H1 (cell line): ENCODE results near the gene MYCBPAP. TPM values are rescaled to one million over a fixed set of nuclear protein-coding genes. Genes with fewer than 3 reads are reported as not detected.

ENCODE experiments used
- CTCF ChIA-PET: fragments of 300-600 bp; sonication (Branson Sonifier 250); formaldehyde crosslinking; loops from one replicate; lab custom pipeline; 2021; ENCODE audit not compliant: partially characterized antibody; lab: Charles Lee
- POLR2A ChIA-PET: fragments of 300-600 bp; sonication (Branson Sonifier 250); formaldehyde crosslinking; loops from one replicate; lab custom pipeline; 2021; ENCODE audit warnings: inconsistent platforms; ENCODE audit not compliant: partially characterized antibody; lab: Charles Lee
- DNase-seq, 2 experiments: peaks; one replicate each; pipeline versions ENCODE4 v3.0.0 to v3.0.0-alpha.2; 2010 to 2022; ENCODE audit warnings: low spot score in 2 of 2, low read depth in 1 of 2, mixed read lengths in 1 of 2
- FAIRE-seq: peaks from 2 replicates; lab custom pipeline; 2011; peaks lifted over from hg19 to GRCh38; lab: Jason Lieb, UNC
- H2AFZ ChIP-seq: 2 replicates; pipeline ENCODE4 v1.8.1; 2012; ENCODE audit warnings: low read length, inconsistent platforms
- H2AK5ac ChIP-seq: 2 replicates; pipeline ENCODE4 v1.6.1; 2013; ENCODE audit warnings: low read depth, low read length
- H2BK120ac ChIP-seq: replicated peaks from 2 replicates; pipeline ENCODE3; 2013; ENCODE audit warnings: low read depth, low read length, inconsistent platforms
- H2BK12ac ChIP-seq: 2 replicates; pipeline ENCODE4 v1.6.1; 2013; ENCODE audit warnings: low read depth, low read length
- H2BK15ac ChIP-seq: 2 replicates; pipeline ENCODE4 v1.6.1; 2013; ENCODE audit warnings: low read length
- H2BK20ac ChIP-seq: 2 replicates; pipeline ENCODE4 v1.6.1; 2013; ENCODE audit warnings: low read length
- H2BK5ac ChIP-seq: 2 replicates; pipeline ENCODE4 v1.6.1; 2013; ENCODE audit warnings: low read depth, low read length
- H3K14ac ChIP-seq: 2 replicates; pipeline ENCODE4 v1.6.1; 2013; ENCODE audit warnings: inconsistent platforms; ENCODE audit not compliant: insufficient read length
- H3K18ac ChIP-seq: 2 replicates; pipeline ENCODE4 v1.6.1; 2013; ENCODE audit warnings: low read length; ENCODE audit errors: extremely low read depth
- H3K23ac ChIP-seq: 2 replicates; pipeline ENCODE4 v1.6.1; 2013; ENCODE audit warnings: inconsistent platforms; ENCODE audit not compliant: insufficient read length
- H3K23me2 ChIP-seq: 2 replicates; pipeline ENCODE4 v1.6.1; 2013; ENCODE audit warnings: low read depth, low read length
- H3K27ac ChIP-seq: 2 replicates; pipeline ENCODE4 v1.6.1; 2011; ENCODE audit warnings: low read depth, low read length, inconsistent platforms
- H3K27me3 ChIP-seq, 4 experiments: replicated peaks in 1 of 4; 1 replicate in 1 of 4; 2 replicates in 3 of 4; pipeline versions ENCODE4 v1.6.1 to v1.8.1; 2011 to 2013; ENCODE audit warnings: low read length in 3 of 4, mild to moderate bottlenecking in 3 of 4, inconsistent platforms in 2 of 4, mixed read lengths in 2 of 4, moderate library complexity in 1 of 4; ENCODE audit not compliant: control insufficient read depth in 3 of 4, insufficient read depth in 3 of 4; ENCODE audit errors: extremely low read depth in 1 of 4
- H3K36me3 ChIP-seq, 4 experiments: 2 replicates each; pipeline versions ENCODE4 v1.6.1 to v1.8.1; 2011 to 2013; ENCODE audit warnings: mild to moderate bottlenecking in 4 of 4, low read length in 3 of 4, moderate library complexity in 2 of 4, control low read depth in 1 of 4, inconsistent platforms in 1 of 4; ENCODE audit not compliant: insufficient read depth in 4 of 4, control insufficient read depth in 2 of 4
- H3K4ac ChIP-seq: replicated peaks from 2 replicates; pipeline ENCODE3; 2013; ENCODE audit warnings: low read length, low read depth, mixed read lengths, inconsistent platforms; ENCODE audit not compliant: insufficient read length
- H3K4me1 ChIP-seq, 4 experiments: replicated peaks in 1 of 4; 1 replicate in 1 of 4; 2 replicates in 3 of 4; pipeline versions ENCODE4 v1.6.1 to v1.8.1; 2011 to 2013; ENCODE audit warnings: low read length in 3 of 4, inconsistent platforms in 2 of 4, mixed read lengths in 1 of 4; ENCODE audit not compliant: insufficient read depth in 4 of 4, control insufficient read depth in 3 of 4
- H3K4me2 ChIP-seq, 2 experiments: 2 replicates each; pipeline versions ENCODE4 v1.6.1 to v1.8.1; 2011 to 2013; ENCODE audit warnings: low read depth in 2 of 2, low read length in 2 of 2, control low read depth in 1 of 2, inconsistent platforms in 1 of 2, mild to moderate bottlenecking in 1 of 2; ENCODE audit not compliant: insufficient read depth in 1 of 2
- H3K4me3 ChIP-seq, 4 experiments: fragments of 200-600, 300-600 bp in 1 of 4; sonication (generic), shearing (Covaris generic), sonication (Bioruptor Twin) in 1 of 4; 2 replicates each; pipeline versions ENCODE4 v1.5.1 to v1.8.1; 2011 to 2016; ENCODE audit warnings: low read length in 4 of 4, low read depth in 3 of 4, control low read depth in 2 of 4, inconsistent platforms in 2 of 4, mild to moderate bottlenecking in 2 of 4, mixed read lengths in 1 of 4, moderate library complexity in 1 of 4; ENCODE audit not compliant: insufficient read depth in 2 of 4; ENCODE audit errors: extremely low read depth in 1 of 4
- H3K56ac ChIP-seq: replicated peaks from 2 replicates; pipeline ENCODE3; 2013; ENCODE audit warnings: low read depth, mild to moderate bottlenecking, mixed read lengths, low read length, inconsistent platforms; ENCODE audit not compliant: insufficient read length
- H3K79me1 ChIP-seq: 2 replicates; pipeline ENCODE4 v1.6.1; 2013; ENCODE audit warnings: low read depth, low read length, control low read depth
- H3K79me2 ChIP-seq, 2 experiments: 2 replicates each; pipeline versions ENCODE4 v1.6.1 to v1.8.1; 2012 to 2013; ENCODE audit warnings: low read length in 2 of 2, mild to moderate bottlenecking in 2 of 2, inconsistent platforms in 1 of 2; ENCODE audit not compliant: insufficient read depth in 2 of 2, control insufficient read depth in 1 of 2
- H3K9ac ChIP-seq, 4 experiments: replicated peaks in 1 of 4; 1 replicate in 1 of 4; 2 replicates in 3 of 4; pipeline versions ENCODE4 v1.6.1 to v1.8.1; 2011 to 2013; ENCODE audit warnings: low read depth in 3 of 4, low read length in 3 of 4, control low read depth in 2 of 4, mild to moderate bottlenecking in 2 of 4, moderate library complexity in 2 of 4, inconsistent platforms in 1 of 4; ENCODE audit errors: extremely low read depth in 1 of 4
- H3K9me3 ChIP-seq, 2 experiments: 2 replicates each; pipeline versions ENCODE4 v1.6.1 to v1.8.1; 2012 to 2013; ENCODE audit warnings: mild to moderate bottlenecking in 2 of 2, moderate library complexity in 2 of 2, control low read depth in 1 of 2, inconsistent platforms in 1 of 2, low read depth in 1 of 2, low read length in 1 of 2, mixed read lengths in 1 of 2; ENCODE audit not compliant: insufficient read depth in 2 of 2
- H4K20me1 ChIP-seq, 2 experiments: replicated peaks in 1 of 2; 2 replicates each; pipeline versions ENCODE3 to v1.8.1; 2011 to 2013; ENCODE audit warnings: inconsistent platforms in 2 of 2, low read length in 2 of 2, mild to moderate bottlenecking in 1 of 2; ENCODE audit not compliant: insufficient read depth in 2 of 2, control insufficient read depth in 1 of 2
- H4K5ac ChIP-seq: 2 replicates; pipeline ENCODE4 v1.6.1; 2013; ENCODE audit warnings: low read length, low read depth, mixed read lengths, inconsistent platforms; ENCODE audit not compliant: insufficient read length
- H4K8ac ChIP-seq: 2 replicates; pipeline ENCODE4 v1.8.0; 2013; ENCODE audit warnings: mild to moderate bottlenecking, moderate library complexity, low read length, inconsistent platforms; ENCODE audit not compliant: insufficient read depth; ENCODE audit errors: extremely low read depth
- H4K91ac ChIP-seq: replicated peaks from 2 replicates; pipeline ENCODE3; 2013; ENCODE audit warnings: low read length, mixed read lengths, inconsistent platforms; ENCODE audit not compliant: insufficient read length
- ASH2L ChIP-seq: fragments of 200-600, 300-600 bp; sonication (generic); IDR thresholded peaks from one replicate; pipeline ENCODE4 v1.7.1; 2017; ENCODE audit warnings: low read length
- BRCA1 ChIP-seq: IDR thresholded peaks from 2 replicates; pipeline ENCODE4 v1.6.1; 2012; ENCODE audit warnings: low read depth, low read length, improper control_type of control experiment
- CBX5 ChIP-seq: fragments of 300-800, 300-1000 bp; sonication (generic); IDR thresholded peaks from 2 replicates; pipeline ENCODE4 v1.7.1; 2016; ENCODE audit warnings: antibody characterized with exemption, low read length, low read depth
- EGR1 ChIP-seq: IDR thresholded peaks from 2 replicates; pipeline ENCODE4 v1.6.1; 2011; ENCODE audit warnings: low read depth, low read length, borderline replicate concordance
- KDM1A ChIP-seq: fragments of 200-600, 300-600 bp; sonication (generic); IDR thresholded peaks from 2 replicates; pipeline ENCODE4 v1.7.1; 2016; ENCODE audit warnings: mild to moderate bottlenecking, low read length, borderline replicate concordance
- KDM4A ChIP-seq: IDR thresholded peaks from one replicate; pipeline ENCODE4 v1.7.1; 2012; ENCODE audit warnings: low read depth, mild to moderate bottlenecking, moderate library complexity, low read length, inconsistent platforms; ENCODE audit not compliant: severe bottlenecking
- MAFK ChIP-seq: IDR thresholded peaks from 2 replicates; pipeline ENCODE4 v1.6.1; 2012; ENCODE audit warnings: low read depth, mild to moderate bottlenecking, improper control_type of control experiment, low read length
- RBBP5 ChIP-seq: IDR thresholded peaks from 2 replicates; pipeline ENCODE4 v1.7.1; 2012; ENCODE audit warnings: low read depth, mild to moderate bottlenecking, inconsistent platforms, low read length, moderate library complexity, borderline replicate concordance
- RFX5 ChIP-seq: IDR thresholded peaks from 2 replicates; pipeline ENCODE4 v1.6.1; 2011; ENCODE audit warnings: low read depth, low read length, improper control_type of control experiment, borderline replicate concordance
- TAF1 ChIP-seq: IDR thresholded peaks from 2 replicates; pipeline ENCODE4 v1.6.1; 2011; ENCODE audit warnings: mild to moderate bottlenecking, low read depth, low read length
- TBP ChIP-seq: IDR thresholded peaks from 2 replicates; pipeline ENCODE4 v1.6.1; 2011; ENCODE audit warnings: low read depth, low read length, improper control_type of control experiment
- WGBS, 2 experiments: shearing (Covaris generic) in 1 of 2; methylation state at CpG; one replicate each; pipeline versions ENCODE4 v1.1.6 to v1.1.7; 2013 to 2015; ENCODE audit warnings: low lambda C conversion rate in 2 of 2, mixed read lengths in 2 of 2, inconsistent platforms in 1 of 2, low coverage in 1 of 2, missing lambda C conversion rate in 1 of 2; ENCODE audit not compliant: insufficient replicate concordance in 2 of 2, insufficient coverage in 1 of 2, insufficient read length in 1 of 2; ENCODE audit errors: extremely low coverage in 1 of 2, missing lambda C conversion rate in 1 of 2; 5-methylcytosine and 5-hydroxymethylcytosine counted together
- polyA plus RNA-seq, 7 experiments: library from polyadenylated mRNA; depleted of rRNA in 3 of 7; stranded (reverse) in 5 of 7; unstranded in 2 of 7; fragments of >200 nt in 5 of 7; fragments of 200-250 nt in 2 of 7; gene quantifications; 1 replicate in 5 of 7; 2 replicates in 1 of 7; 4 replicates in 1 of 7; pipeline versions ENCODE4 v1.2.1 to v1.2.3, GENCODE V29; 2011 to 2013; ENCODE audit warnings: missing spikeins in 2 of 7, mixed read lengths in 2 of 7
- total RNA-seq: library from RNA; stranded (reverse); fragmentation: NEBNext Ultra II Directional; extraction: Animal tissue kit (Norgen Biotek cat#: 25700); gene quantifications from 2 replicates; pipeline ENCODE4 v1.2.1, GENCODE V29; 2021

Gene MYCBPAP
- total and polyA plus RNA-seq, 2 of the 8 experiments (the other 6 are each of a cell fraction or from before 2014, with no cell fraction given) = 0.89 to 3.3 TPM

DNA sequence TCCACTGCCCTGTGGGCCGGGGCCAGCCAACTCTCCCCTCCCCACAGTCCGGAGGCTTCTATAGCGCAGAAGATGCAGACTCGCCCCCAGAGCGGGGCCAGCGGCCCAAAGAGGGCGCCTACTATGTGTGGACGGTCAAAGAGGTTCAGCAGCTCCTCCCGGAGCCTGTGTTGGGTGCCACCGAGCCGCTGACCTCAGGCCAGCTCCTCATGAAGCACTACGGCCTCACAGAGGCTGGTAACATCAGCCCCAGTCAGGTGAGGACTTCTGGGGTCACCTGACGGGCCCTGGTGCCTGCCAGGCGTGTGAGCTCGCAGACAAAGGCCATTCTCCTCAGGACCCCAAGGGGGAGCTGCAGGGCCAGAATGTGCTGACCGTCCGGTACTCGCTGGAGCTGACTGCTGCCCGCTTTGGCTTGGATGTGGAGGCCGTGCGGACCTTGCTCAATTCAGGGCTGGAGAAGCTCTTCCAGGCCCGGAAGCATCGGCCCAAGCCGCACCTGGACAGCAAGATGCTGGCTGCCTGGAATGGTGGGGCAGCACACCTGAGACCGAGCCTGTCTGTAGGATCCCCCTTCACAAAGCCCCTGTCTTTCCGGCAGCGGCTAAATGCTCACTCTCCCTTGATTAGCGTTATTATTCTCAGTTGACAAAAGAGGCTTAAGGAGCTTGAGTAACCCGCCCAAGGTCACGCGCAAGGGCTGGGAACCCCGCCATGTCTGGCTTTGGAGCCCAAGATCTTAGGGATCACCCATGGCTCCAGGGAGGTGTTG, 42.6 kb downstream of the MYCBPAP start:
- 59% methylated on average over 30 of the region's 32 CpGs; no CpG with 5 or more reads in 1 of the 2 experiments for WGBS, 2 experiments
- no peak overlapping the region for H2BK20ac ChIP-seq
- peak; percentile 84 for FAIRE-seq
- TF ChIP-seq BRCA1 (peak; percentile 37; the same call in 1 of the 2 replicates), MAFK (no peak), TBP (peak; percentile 65; the same call in 1 of the 2 replicates), RBBP5 (no peak), KDM4A (no peak), CBX5 (no peak), RFX5 (peak; percentile 5; the same call in 1 of the 2 replicates), EGR1 (no peak), KDM1A (no peak), TAF1 (0 out of 2 replicates have a peak, but pooled peaks have one; percentile 45), ASH2L (no peak)

More for the DNA sequence above, 42.6 kb downstream of the MYCBPAP start:
- H4K91ac ChIP-seq = no peak overlapping the region
- H3K4me1 ChIP-seq = peaks cover 3 to 12% (median 6%) of the 10 kb centered on the region in 4 experiments
- H2BK15ac ChIP-seq = 0 out of 2 replicates have a peak overlapping the region, but pooled peaks have one; percentile 81
- no peak overlapping the region for H3K18ac ChIP-seq
- H3K9me3 ChIP-seq = no peaks in the 10 kb centered on the region
- DNase-seq = peak; percentile 84 to 90
- H3K4me2 ChIP-seq = no peak overlapping the region
- H3K23ac ChIP-seq = no peak overlapping the region
- H2BK120ac ChIP-seq = no peak overlapping the region
- H4K8ac ChIP-seq = peak overlapping the region; percentile 88; the same call in 1 of the 2 replicates
- ChIA-PET CTCF (interaction anchor here (0.6 to 12.4 kb wide), 59 partner anchors 8 to 305 kb away, joined by 3 to 404 read pairs (median 5); partner anchors contain the start of genes ACSF2, CACNA1G, CHAD and EPN3), POLR2A (interaction anchor here (0.8 to 1.7 kb wide), 11 partner anchors 9 to 315 kb away, joined by 3 to 6 read pairs (median 4); partner anchors contain the start of genes CACNA1G and TOB1)
- no peak overlapping the region for H2BK5ac ChIP-seq
- no peak overlapping the region for H3K56ac ChIP-seq
- no peak overlapping the region for H3K14ac ChIP-seq
- H3K27ac ChIP-seq = no peak overlapping the region
- H2AFZ ChIP-seq = no peak overlapping the region
- no peaks in the 10 kb centered on the region for H3K79me2 ChIP-seq
- 0 out of 7 replicates have a peak overlapping the region, but pooled peaks of 1 of the 4 experiments have one; percentile 18 for H3K9ac ChIP-seq
- H2AK5ac ChIP-seq = no peak overlapping the region
- no peaks in the 10 kb centered on the region for H3K27me3 ChIP-seq
- H4K5ac ChIP-seq = no peak overlapping the region
- H3K36me3 ChIP-seq = no peaks in the 10 kb centered on the region
- H3K4ac ChIP-seq = no peak overlapping the region
- no peaks in the 10 kb centered on the region for H3K23me2 ChIP-seq
- H3K79me1 ChIP-seq = no peaks in the 10 kb centered on the region
- H4K20me1 ChIP-seq = no peaks in the 10 kb centered on the region
- H3K4me3 ChIP-seq = no peak overlapping the region
- H2BK12ac ChIP-seq = no peak overlapping the region; the same call in 1 of the 2 replicates
